ENCODE measurements around the gene CD151. TPM values are rescaled to one million over a fixed set of nuclear protein-coding genes. Genes with fewer than 3 reads are reported as not detected.

Gene CD151
- total RNA-seq, 2 donors from 2014 or later = 54.9 to 67.3 TPM

DNA sequence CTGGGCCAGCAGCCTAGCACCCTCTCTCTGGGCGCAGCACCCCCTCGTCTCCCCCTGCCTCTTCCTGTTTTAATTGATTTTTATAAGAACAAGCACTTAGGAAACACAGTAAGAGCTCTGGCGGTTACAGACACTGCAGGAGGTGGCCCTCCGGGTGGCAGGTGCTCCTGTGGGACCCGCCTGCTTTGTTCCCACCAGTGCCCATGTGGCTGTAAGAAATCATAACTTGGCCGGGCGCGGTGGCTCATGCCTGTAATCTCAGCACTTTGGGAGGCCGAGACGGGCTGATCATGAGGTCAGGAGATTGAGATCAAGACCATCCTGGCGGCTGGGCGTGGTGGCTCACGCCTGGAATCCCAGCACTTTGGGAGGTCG, 28.3 kb downstream of the CD151 start:
- no peaks in the 10 kb centered on the region for H3K36me3 Mint-ChIP-seq (ENCODE audit: low read depth)
- DNase-seq (no peak), ATAC-seq (no peak)
- no peak overlapping the region for H3K4me3 Mint-ChIP-seq
- no peaks in the 10 kb centered on the region for H3K9me3 ChIP-seq (ENCODE audit: control insufficient read depth, low read length, poor library complexity, severe bottlenecking)
- no peaks in the 10 kb centered on the region for H3K4me1 Mint-ChIP-seq
- H3K27me3 Mint-ChIP-seq = no peaks in the 10 kb centered on the region
- H3K27ac Mint-ChIP-seq = no peak overlapping the region

DNA sequence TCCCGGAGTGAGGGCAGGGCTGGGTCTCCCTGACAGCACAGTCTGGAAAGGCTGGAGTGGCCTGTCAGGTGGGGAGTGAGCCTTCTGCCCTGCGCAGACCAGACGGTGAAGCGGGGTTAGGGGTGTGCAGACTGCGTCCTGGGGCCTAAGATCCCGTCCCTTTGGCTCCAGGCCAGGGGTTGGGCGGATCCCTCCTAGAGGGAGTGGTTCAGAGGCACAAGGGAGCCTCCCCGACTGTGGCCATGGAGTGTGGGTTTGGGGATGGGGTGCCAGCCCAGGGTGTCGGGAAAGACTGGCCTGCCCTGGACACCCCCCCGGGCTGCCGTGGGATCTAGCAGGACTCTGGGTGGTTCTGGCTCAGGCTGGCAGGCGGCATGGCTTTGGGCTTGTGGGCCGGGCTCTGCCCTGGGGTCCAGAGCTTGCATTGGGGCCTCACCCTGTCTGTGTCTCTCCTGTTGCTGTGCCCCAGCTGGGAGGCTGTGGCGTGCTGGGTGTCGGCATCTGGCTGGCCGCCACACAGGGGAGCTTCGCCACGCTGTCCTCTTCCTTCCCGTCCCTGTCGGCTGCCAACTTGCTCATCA, 29.4 kb downstream of the CD151 start:
- Mint-ChIP-seq H3K4me3 (no peak overlapping the region), H3K36me3 (ENCODE audit: low read depth) (no peaks in the 10 kb centered on the region), H3K4me1 (no peaks in the 10 kb centered on the region), H3K27ac (no peak overlapping the region), H3K27me3 (no peaks in the 10 kb centered on the region)
- ATAC-seq = no peak
- no peaks in the 10 kb centered on the region for H3K9me3 ChIP-seq (ENCODE audit: control insufficient read depth, low read length, poor library complexity, severe bottlenecking)
- DNase-seq = no peak

- ATAC-seq (no peak), DNase-seq (no peak)
- Mint-ChIP-seq H3K36me3 (ENCODE audit: low read depth) (no peaks in the 10 kb centered on the region), H3K4me3 (no peak overlapping the region), H3K4me1 (no peaks in the 10 kb centered on the region), H3K27me3 (no peaks in the 10 kb centered on the region), H3K27ac (no peak overlapping the region)
- H3K9me3 ChIP-seq (ENCODE audit: control insufficient read depth, low read length, poor library complexity, severe bottlenecking) = no peaks in the 10 kb centered on the region
Observed at GRCh38 chr11:862696-863022, 29.9 kb downstream of the CD151 start.

GRCh38 chr11:863023-863909, 30.5 kb downstream of the CD151 start:
- DNase-seq = no peak
- Mint-ChIP-seq H3K36me3 (ENCODE audit: low read depth) (no peaks in the 10 kb centered on the region), H3K27me3 (no peaks in the 10 kb centered on the region), H3K4me3 (no peak overlapping the region), H3K27ac (no peak overlapping the region), H3K4me1 (no peaks in the 10 kb centered on the region)
- no peaks in the 10 kb centered on the region for H3K9me3 ChIP-seq (ENCODE audit: control insufficient read depth, low read length, poor library complexity, severe bottlenecking)
- no peak for ATAC-seq

DNA sequence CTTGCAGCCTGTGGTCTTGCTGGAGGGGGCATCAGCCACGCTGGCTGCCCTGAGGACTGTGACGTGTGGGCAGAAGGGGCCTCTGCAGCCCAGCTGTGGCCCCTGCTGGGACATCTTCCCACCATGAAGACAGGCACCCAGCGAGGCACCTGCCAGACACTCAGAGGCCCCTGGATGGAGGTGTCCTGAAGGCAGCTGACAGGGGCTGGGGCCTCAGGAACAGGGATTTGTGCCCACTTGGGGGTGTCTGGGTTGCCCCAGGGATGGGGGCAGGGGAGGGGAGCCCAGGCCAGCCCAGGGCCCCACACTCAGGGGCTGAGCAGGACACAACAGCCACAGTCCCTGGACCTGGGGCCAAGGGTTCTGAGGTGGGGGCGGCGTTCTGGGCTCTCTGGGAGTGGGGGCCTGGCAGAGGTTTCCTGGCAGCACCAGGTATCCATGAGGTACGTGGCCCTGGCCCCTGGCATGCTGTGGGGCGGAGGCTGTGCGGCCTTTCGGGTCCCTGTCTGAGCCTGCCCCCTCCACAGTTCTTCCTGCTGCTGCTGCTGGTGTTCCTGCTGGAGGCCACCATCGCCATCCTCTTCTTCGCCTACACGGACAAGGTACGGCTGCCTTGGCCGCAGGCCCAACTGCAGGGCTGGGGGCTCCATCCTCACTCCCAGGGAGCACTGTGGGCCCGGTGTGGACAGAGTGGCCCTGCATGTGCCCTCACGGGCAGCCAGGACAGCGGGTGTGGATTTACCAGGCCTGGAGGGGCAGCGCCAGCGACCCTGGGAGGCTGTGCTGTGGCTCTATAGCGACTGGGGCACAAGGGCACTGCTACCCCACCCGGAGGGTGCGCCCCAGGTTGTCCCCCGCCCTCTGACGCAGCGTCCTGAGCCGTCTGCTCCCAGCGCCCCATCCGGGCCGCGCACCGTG, 31.4 kb downstream of the CD151 start:
- DNase-seq = no peak
- Mint-ChIP-seq H3K4me1 (no peaks in the 10 kb centered on the region), H3K27ac (no peak overlapping the region), H3K36me3 (ENCODE audit: low read depth) (no peaks in the 10 kb centered on the region), H3K27me3 (no peaks in the 10 kb centered on the region), H3K4me3 (no peak overlapping the region)
- ATAC-seq = no peak
- no peaks in the 10 kb centered on the region for H3K9me3 ChIP-seq (ENCODE audit: control insufficient read depth, low read length, poor library complexity, severe bottlenecking)

GRCh38 chr11:864898-865297, 32.1 kb downstream of the CD151 start:
- no peaks in the 10 kb centered on the region for H3K9me3 ChIP-seq (ENCODE audit: control insufficient read depth, low read length, poor library complexity, severe bottlenecking)
- Mint-ChIP-seq H3K27ac (no peak overlapping the region), H3K27me3 (no peaks in the 10 kb centered on the region), H3K4me1 (no peaks in the 10 kb centered on the region), H3K4me3 (no peak overlapping the region), H3K36me3 (ENCODE audit: low read depth) (no peaks in the 10 kb centered on the region)
- DNase-seq (no peak), ATAC-seq (no peak)

DNA sequence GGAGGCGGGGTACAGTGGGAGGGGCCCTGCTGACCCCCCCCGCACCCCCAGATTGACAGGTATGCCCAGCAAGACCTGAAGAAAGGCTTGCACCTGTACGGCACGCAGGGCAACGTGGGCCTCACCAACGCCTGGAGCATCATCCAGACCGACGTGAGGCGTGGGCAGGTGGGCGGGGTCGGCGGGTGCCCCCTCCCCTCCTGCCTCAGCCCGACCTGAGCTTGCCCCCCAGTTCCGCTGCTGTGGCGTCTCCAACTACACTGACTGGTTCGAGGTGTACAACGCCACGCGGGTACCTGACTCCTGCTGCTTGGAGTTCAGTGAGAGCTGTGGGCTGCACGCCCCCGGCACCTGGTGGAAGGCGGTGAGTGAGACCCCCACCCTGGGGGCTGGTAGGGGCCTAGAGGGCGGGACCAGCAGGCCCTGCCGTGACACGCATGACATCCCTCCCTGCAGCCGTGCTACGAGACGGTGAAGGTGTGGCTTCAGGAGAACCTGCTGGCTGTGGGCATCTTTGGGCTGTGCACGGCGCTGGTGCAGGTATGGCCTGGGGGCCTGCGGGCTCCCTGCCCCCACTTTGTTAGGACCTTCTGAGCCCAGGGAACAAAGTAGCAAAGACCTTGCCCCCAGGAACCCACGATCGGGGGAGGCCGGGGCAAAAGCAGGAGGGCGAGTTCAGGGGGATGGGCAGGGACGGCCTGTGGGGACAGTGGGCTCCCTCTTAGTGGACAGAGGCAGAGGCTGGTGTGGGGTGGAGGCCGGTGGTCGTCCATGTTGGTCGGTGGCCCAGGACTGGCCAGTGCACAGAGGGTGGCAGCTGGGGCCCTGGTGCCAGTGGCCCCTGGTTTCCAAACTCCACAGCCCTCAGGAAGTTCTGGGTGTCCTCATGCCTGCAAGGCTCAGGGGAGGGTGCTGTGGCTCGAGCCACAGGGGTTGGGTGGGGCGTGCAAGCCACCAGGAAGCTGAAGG, 33.0 kb downstream of the CD151 start:
- no peak overlapping the region for H3K27ac Mint-ChIP-seq
- ATAC-seq (no peak), DNase-seq (no peak)
- no peaks in the 10 kb centered on the region for H3K9me3 ChIP-seq (ENCODE audit: control insufficient read depth, low read length, poor library complexity, severe bottlenecking)
- no peaks in the 10 kb centered on the region for H3K36me3 Mint-ChIP-seq (ENCODE audit: low read depth)
- no peak overlapping the region for H3K4me3 Mint-ChIP-seq
- no peaks in the 10 kb centered on the region for H3K27me3 Mint-ChIP-seq
- no peaks in the 10 kb centered on the region for H3K4me1 Mint-ChIP-seq

DNA sequence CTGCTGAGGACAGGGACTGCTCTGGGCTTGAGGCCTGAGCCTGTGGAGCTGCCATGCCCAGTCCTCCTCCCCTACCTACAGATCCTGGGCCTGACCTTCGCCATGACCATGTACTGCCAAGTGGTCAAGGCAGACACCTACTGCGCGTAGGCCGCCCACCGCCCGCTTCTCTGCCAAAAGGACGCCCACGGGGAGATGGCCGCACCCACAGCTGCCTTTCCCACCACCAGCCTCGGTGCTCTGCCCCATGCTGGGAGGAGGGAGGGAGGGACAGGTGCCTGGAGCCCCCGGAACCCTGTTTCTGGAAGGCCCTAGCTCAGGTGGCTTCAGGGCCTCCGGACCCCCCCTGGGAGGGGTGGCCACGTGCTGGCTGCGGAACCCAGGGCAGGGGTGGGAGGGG, 33.7 kb downstream of the CD151 start:
- H3K4me1 Mint-ChIP-seq = no peaks in the 10 kb centered on the region
- H3K4me3 Mint-ChIP-seq = no peak overlapping the region
- H3K9me3 ChIP-seq (ENCODE audit: control insufficient read depth, low read length, poor library complexity, severe bottlenecking) = no peaks in the 10 kb centered on the region
- no peak overlapping the region for H3K27ac Mint-ChIP-seq
- ATAC-seq = no peak
- no peak for DNase-seq
- no peaks in the 10 kb centered on the region for H3K27me3 Mint-ChIP-seq
- H3K36me3 Mint-ChIP-seq (ENCODE audit: low read depth) = no peaks in the 10 kb centered on the region

DNA sequence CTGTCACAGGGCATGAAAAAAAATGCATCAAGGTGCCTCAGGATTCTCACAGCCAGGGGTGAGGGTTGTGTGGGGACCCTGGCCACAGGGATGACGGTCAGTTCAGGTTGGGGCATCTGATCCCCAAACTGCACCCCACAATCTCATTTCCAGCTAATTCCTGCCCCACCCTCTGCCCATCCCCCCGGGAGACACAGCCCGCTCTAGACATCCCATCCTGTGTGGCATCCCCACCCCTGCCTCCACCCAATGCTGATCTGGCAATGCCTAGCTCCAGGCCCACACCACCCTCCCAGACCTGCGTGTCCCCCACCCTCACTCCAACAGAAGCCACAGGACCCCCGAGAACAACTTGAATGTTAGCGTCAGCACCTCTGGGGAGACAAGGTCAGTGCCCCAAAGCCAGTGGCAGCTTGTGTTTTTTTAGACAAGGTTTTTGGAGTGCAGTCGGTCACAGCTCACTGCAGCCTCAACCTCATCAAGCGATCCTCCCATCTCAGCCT, 35.2 kb downstream of the CD151 start:
- H3K36me3 Mint-ChIP-seq (ENCODE audit: low read depth) = no peaks in the 10 kb centered on the region
- no peaks in the 10 kb centered on the region for H3K9me3 ChIP-seq (ENCODE audit: control insufficient read depth, low read length, poor library complexity, severe bottlenecking)
- H3K27me3 Mint-ChIP-seq = no peaks in the 10 kb centered on the region
- DNase-seq (no peak), ATAC-seq (no peak)
- H3K4me3 Mint-ChIP-seq = no peak overlapping the region
- no peak overlapping the region for H3K27ac Mint-ChIP-seq
- no peaks in the 10 kb centered on the region for H3K4me1 Mint-ChIP-seq

GRCh38 chr11:868394-868793, 35.6 kb downstream of the CD151 start:
- ATAC-seq (no peak), DNase-seq (no peak)
- H3K4me3 Mint-ChIP-seq = no peak overlapping the region
- no peaks in the 10 kb centered on the region for H3K9me3 ChIP-seq (ENCODE audit: control insufficient read depth, low read length, poor library complexity, severe bottlenecking)
- H3K36me3 Mint-ChIP-seq (ENCODE audit: low read depth) = no peaks in the 10 kb centered on the region
- H3K27me3 Mint-ChIP-seq = no peaks in the 10 kb centered on the region
- H3K27ac Mint-ChIP-seq = no peak overlapping the region
- no peaks in the 10 kb centered on the region for H3K4me1 Mint-ChIP-seq

GRCh38 chr11:868802-869201, 36.0 kb downstream of the CD151 start:
- H3K27me3 Mint-ChIP-seq = no peaks in the 10 kb centered on the region
- no peak for DNase-seq

GRCh38 chr11:869399-870126, 36.8 kb downstream of the CD151 start:
- no peak for ATAC-seq
- no peaks in the 10 kb centered on the region for H3K36me3 Mint-ChIP-seq (ENCODE audit: low read depth)
- no peak overlapping the region for H3K27ac Mint-ChIP-seq
- H3K4me1 Mint-ChIP-seq = no peaks in the 10 kb centered on the region
- DNase-seq = no peak
- no peaks in the 10 kb centered on the region for H3K9me3 ChIP-seq (ENCODE audit: control insufficient read depth, low read length, poor library complexity, severe bottlenecking)
- no peaks in the 10 kb centered on the region for H3K27me3 Mint-ChIP-seq
- H3K4me3 Mint-ChIP-seq = no peak overlapping the region

More at GRCh38 chr11:868802-869201, 36.0 kb downstream of the CD151 start:
- no peaks in the 10 kb centered on the region for H3K36me3 Mint-ChIP-seq (ENCODE audit: low read depth)
- H3K4me1 Mint-ChIP-seq = no peaks in the 10 kb centered on the region
- ATAC-seq = no peak
- no peaks in the 10 kb centered on the region for H3K9me3 ChIP-seq (ENCODE audit: control insufficient read depth, low read length, poor library complexity, severe bottlenecking)
- no peak overlapping the region for H3K27ac Mint-ChIP-seq
- H3K4me3 Mint-ChIP-seq = no peak overlapping the region

Data from T-helper 17 cell (primary cell).